Subcutaneous abdominal adipose tissue (tissue), 5 donors: ENCODE measurements around the gene MMP21.

Experiments
- H3K27ac ChIP-seq: one replicate; pipeline ENCODE4 v1.7.0; 2013; ENCODE audit warnings: low read depth, mild to moderate bottlenecking, inconsistent platforms, low read length, moderate library complexity
- H3K27me3 ChIP-seq, 5 donors: one replicate each; pipeline ENCODE4 v1.7.0; 2013; ENCODE audit warnings: low read length in 5 of 5, inconsistent platforms in 1 of 5; ENCODE audit not compliant: control insufficient read depth in 5 of 5, insufficient read depth in 4 of 5
- H3K36me3 ChIP-seq, 5 donors: one replicate each; pipeline ENCODE4 v1.7.0; 2013; ENCODE audit warnings: low read length in 5 of 5; ENCODE audit not compliant: control insufficient read depth in 5 of 5, insufficient read depth in 5 of 5
- H3K4me1 ChIP-seq, 5 donors: one replicate each; pipeline ENCODE4 v1.7.0; 2013; ENCODE audit warnings: low read length in 5 of 5, mild to moderate bottlenecking in 3 of 5, moderate library complexity in 1 of 5; ENCODE audit not compliant: control insufficient read depth in 5 of 5, insufficient read depth in 5 of 5
- H3K4me3 ChIP-seq, 5 donors: one replicate each; pipeline ENCODE4 v1.7.0; 2013; ENCODE audit warnings: low read length in 5 of 5, low read depth in 1 of 5
- H3K9ac ChIP-seq, 5 donors: one replicate each; pipeline ENCODE4 v1.7.0; 2013; ENCODE audit warnings: low read length in 5 of 5, mild to moderate bottlenecking in 4 of 5, moderate library complexity in 3 of 5
- H3K9me3 ChIP-seq, 5 donors: one replicate each; pipeline ENCODE4 v1.7.0; 2013; ENCODE audit warnings: low read length in 5 of 5; ENCODE audit not compliant: control insufficient read depth in 5 of 5
- donor health status: healthy.
- donor health status: healthy.
- donor health status: healthy.
- donor health status: healthy.
- donor health status: healthy.

MMP21 gene

DNA sequence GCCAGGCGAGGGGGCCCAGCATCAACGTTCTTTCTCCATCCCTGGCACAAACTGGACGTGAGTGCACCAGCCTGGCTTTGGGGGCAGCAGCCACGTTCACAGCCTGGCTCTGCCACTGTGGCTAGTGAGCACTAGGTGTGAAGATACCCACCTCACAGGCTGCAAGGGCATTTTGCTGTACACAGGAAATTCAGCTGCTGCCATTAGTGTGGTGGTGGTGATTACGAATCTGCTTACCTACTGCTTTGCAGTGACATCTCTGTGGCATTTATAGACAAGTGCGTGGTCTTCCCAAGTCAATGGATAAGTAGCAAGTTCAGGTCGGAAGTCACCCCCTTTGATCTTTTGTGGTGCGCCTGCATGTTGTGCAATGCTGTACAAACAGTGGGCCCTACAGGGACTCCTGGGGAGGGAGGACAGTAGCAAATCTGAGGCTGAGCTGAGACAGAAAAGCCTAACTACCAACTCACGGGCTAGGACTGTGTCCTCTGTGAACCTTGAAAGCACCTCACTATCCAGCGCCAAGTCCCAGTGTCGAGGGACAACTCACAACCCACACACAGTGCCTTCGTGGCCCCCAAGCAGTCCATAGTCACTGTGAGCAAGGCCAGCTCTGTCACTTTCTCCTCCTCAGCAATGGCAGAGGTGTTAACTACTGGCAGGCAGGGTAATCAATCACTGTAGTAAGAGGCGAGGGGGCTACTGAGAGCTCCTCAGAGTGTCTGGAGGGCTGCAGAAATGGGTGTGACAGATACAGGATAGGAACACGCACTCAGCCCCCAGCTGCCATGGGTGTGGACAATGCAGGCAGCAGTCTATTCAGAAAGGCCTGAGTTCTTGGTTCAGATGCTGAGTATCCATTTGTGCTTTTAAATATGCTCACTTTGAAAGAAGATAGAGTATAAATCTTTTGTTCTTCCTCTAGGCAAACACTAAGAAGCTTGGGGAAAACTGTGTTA is 17.0 kb upstream of the MMP21 start:
- Histone ChIP-seq H3K27ac (no peak overlapping the region), H3K27me3 (no peaks in the 10 kb centered on the region), H3K4me3 (no peak overlapping the region), H3K9ac (no peak overlapping the region), H3K36me3 (peaks cover 14 to 82% (median 75%) of the 10 kb centered on the region in 5 donors), H3K4me1 (peaks cover 0 to 3% (median 0%) of the 10 kb centered on the region in 5 donors), H3K9me3 (no peaks in the 10 kb centered on the region)

DNA sequence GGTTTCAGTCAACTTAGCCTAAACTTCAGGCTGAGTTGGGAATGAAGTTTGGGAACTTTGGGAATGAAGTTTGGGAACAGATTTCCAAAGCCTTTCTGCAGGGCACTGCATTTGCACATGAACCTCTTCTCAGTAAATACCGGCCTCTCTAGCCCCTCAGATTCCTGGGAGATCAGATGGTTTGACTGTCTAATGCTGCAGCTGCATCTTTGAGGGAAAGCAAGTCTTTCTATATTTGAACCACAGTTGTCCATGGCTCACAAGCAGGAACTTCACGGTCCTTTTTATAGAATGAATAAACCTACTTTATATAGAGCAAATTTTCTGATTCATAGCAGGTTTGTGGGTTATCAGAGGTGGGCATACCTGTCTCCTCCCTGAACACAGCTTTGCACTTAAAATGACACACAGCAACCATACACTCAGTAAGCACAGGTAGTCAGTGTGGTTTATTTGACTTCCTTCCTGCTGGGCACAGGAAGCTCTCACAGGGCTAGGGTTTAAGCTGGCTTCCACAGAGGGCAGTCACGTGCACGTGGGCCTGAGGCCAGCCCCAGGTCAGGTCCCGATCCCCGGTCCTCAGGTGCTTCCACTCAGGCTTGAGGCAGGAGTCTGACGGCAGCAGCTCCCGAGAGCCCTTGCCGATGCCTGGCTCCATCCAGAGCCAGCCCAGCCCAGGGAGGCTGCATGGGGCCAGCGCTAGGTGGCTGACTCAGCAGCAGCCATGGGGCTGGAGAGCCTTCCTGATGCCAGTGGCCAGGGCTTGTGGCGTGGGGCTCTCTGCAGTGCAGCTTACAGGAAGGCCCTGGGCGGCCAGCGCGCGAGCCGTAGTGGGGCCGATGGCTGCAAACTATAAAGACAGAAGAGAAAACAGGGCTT is 12.8 kb upstream of the MMP21 start:
- Histone ChIP-seq H3K27me3 (no peaks in the 10 kb centered on the region), H3K4me3 (no peak overlapping the region), H3K9me3 (no peaks in the 10 kb centered on the region), H3K27ac (no peak overlapping the region), H3K9ac (no peak overlapping the region), H3K4me1 (peaks cover 0 to 3% (median 0%) of the 10 kb centered on the region in 5 donors), H3K36me3 (peaks cover 11 to 47% (median 41%) of the 10 kb centered on the region in 5 donors)

DNA sequence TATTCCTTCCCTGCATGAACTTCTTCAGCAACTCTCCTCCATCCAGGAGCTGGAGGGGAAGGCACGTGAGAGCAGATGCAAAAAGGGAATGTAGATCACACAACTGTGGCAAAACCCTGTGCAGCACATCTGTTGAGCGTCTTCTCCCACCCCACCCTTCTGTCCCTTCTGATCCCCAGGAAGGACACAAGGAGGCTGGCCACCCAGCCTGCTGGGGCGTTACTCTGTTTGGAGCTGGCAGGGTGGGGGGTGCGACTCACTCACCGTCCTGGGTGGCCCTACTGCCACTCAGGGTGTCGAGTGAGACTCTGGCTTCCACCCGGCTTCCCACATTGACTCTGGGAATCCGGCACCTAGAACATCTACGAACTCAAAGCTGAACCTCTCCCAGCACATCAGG is 10.2 kb upstream of the MMP21 start:
- H3K27me3 ChIP-seq: no peaks in the 10 kb centered on the region
- H3K9me3 ChIP-seq: no peaks in the 10 kb centered on the region
- no peak overlapping the region for H3K9ac ChIP-seq
- H3K4me3 ChIP-seq: no peak overlapping the region
- H3K4me1 ChIP-seq: peaks cover 0 to 3% (median 0%) of the 10 kb centered on the region in 5 donors
- no peak overlapping the region for H3K27ac ChIP-seq
- peaks cover 8 to 30% (median 25%) of the 10 kb centered on the region in 5 donors for H3K36me3 ChIP-seq

DNA sequence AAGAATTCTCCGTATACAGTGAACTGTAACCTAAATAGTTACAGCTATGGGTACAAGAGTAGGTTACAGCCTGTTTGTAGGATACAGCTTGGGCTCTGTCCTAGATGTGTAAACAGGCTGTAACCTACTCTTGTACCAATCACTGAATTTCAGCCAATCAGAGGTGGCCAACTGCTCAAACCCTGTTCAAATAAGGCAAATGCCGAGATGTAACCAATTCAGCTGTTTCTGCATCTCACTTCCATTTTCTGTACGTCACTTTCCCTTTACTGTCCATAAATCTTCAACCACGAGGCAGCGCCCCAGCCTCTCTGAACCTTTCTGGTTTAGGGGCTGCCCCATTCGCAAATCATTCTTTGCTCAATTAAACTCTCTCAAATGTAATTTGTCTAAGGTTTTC is 8.3 kb upstream of the MMP21 start:
- Histone ChIP-seq H3K4me1 (peaks cover 0 to 3% (median 0%) of the 10 kb centered on the region in 5 donors), H3K27me3 (no peaks in the 10 kb centered on the region), H3K9me3 (peaks cover 0 to 3% (median 0%) of the 10 kb centered on the region in 5 donors), H3K36me3 (peaks cover 8 to 19% (median 14%) of the 10 kb centered on the region in 5 donors), H3K27ac (no peak overlapping the region), H3K9ac (no peak overlapping the region), H3K4me3 (no peak overlapping the region)

DNA sequence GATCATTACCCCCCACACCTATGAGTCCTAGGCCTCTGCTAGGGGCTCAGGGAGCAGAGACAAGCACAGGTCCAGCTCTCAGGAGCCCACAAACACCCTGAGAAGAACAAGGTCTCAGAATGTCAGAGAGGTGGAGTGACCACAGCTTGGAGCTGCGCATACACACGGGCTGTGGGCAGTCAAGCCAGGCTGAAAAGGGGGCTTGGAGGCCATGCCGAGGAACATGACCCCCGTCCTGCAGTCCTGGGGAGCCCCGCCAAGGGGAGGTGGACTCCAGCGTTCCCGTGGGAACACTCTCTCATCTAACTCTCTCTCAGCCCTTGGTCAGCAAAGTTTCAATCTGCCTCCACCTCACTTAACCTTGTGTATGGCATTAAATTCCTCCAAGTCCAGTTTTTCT is 7.8 kb upstream of the MMP21 start:
- Histone ChIP-seq H3K9me3 (peaks cover 0 to 3% (median 0%) of the 10 kb centered on the region in 5 donors), H3K27me3 (no peaks in the 10 kb centered on the region), H3K4me1 (peaks cover 0 to under 1% (median 0%) of the 10 kb centered on the region in 5 donors), H3K27ac (no peak overlapping the region), H3K4me3 (no peak overlapping the region), H3K9ac (no peak overlapping the region), H3K36me3 (peaks cover 7 to 13% (median 9%) of the 10 kb centered on the region in 5 donors)

DNA sequence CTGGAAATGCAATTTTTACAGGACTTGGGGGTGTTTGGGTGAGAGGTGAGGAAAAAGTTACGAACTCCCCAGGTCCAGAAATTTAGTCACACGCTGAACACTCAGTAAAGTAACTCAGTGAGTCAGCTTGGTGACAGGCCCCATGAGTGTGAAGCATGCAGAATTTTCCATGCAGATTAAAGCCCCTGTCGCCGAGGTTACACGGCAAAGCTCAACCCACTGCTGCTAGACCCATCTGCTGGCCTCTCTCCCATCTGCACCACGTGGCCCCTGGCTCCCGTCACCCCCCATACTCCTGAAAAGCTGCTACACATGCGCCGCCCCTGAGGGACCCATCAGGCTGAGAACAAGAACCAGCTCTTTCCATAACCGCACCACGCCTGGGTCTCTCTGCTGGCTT is 7.0 kb upstream of the MMP21 start:
- peaks cover 0 to 3% (median 0%) of the 10 kb centered on the region in 5 donors for H3K9me3 ChIP-seq
- no peak overlapping the region for H3K27ac ChIP-seq
- peaks cover 0 to 6% (median 2%) of the 10 kb centered on the region in 5 donors for H3K36me3 ChIP-seq
- H3K4me1 ChIP-seq: no peaks in the 10 kb centered on the region
- no peaks in the 10 kb centered on the region for H3K27me3 ChIP-seq
- no peak overlapping the region for H3K4me3 ChIP-seq
- no peak overlapping the region for H3K9ac ChIP-seq

DNA sequence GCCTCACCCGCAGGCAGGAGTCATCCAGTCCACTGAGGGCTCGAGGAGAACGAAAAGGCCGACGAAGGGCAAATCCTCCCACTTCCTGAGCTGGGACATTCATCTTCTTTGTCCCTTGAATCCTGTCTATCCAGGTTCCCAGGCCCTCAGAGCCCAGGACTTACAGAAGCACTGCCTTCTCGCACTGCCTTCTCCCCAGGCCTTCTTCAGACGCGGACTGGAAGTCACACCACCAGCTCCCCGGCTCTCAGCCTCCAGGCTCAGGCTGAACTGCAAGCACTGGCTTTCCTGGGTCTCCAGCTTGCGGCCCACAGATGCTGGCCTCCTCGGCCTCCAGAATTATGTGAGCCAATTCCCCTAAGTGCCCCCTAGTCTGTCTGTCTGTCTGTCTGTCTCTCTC is 6.4 kb upstream of the MMP21 start:
- no peak overlapping the region for H3K9ac ChIP-seq
- no peak overlapping the region for H3K4me3 ChIP-seq
- H3K27ac ChIP-seq: no peak overlapping the region
- H3K9me3 ChIP-seq: peaks cover 0 to 3% (median 0%) of the 10 kb centered on the region in 5 donors
- H3K4me1 ChIP-seq: no peaks in the 10 kb centered on the region
- no peaks in the 10 kb centered on the region for H3K27me3 ChIP-seq
- H3K36me3 ChIP-seq: peaks cover 0 to 3% (median 0%) of the 10 kb centered on the region in 5 donors

DNA sequence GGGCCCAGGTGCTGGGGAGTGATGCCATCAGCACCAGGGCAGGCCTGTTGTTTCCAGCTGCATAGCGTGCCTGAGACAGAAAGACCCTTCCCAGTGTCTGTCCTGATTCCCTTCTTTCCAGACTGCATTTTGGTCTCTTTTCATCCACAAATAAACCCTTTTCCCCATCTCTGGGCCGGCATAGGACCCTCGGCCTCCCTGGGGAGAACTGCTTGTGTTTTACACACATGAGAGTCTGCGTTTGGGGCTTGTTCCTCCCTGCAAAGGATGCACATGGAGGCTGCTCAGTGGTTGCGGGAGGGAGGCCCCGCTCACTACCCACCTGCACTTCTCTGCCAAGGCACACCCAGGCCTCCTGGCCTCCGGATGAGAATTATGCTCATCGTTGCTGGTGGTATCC is 5.8 kb upstream of the MMP21 start:
- no peak overlapping the region for H3K27ac ChIP-seq

DNA sequence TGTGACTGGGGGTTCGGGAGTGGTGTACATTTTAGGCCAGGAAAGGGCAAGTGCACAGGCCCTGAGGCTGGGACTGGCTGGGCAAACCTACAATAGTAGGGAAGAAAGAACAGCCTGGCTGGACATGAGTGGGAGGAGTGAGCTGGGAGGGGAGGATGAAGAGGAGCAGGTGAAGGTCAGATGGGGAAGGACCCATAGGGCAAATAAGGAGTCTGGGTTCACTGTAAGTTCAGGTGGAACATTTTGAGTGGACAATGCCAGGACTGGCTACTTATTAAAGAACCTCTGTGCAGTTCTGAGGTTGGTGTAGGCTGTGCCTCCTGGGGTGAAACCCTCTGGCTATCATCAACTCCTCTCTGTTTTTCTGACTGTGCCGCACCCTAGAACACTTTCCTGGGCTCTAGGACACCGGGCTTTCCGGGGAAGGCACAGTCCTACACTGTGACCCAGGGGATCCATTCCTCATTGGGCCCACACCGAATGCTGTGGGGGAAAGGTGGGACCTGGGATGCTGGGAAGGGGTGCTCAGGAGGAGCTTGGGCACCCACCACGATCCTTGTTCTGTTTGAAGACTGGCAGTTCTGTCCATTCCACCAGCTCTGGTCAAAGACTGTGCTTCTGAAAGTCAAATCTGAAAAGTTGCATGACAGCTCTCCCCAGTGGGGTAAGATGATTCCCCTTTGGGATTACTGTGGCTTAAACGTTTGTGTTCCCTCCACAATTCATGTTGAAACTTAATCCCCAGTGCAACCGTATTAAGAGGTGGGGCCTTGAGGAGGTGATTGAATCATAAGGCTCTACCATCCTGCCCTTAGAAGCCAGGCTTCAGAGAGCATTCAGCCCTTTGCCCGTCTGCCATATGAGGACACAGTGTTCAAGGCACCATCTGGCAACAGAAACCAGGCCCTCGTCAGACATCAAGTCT is 4.0 kb upstream of the MMP21 start:
- H3K27ac ChIP-seq: no peak overlapping the region
- no peaks in the 10 kb centered on the region for H3K27me3 ChIP-seq
- H3K4me3 ChIP-seq: no peak overlapping the region
- H3K36me3 ChIP-seq: no peaks in the 10 kb centered on the region
- H3K9me3 ChIP-seq: peaks cover 0 to 3% (median 0%) of the 10 kb centered on the region in 5 donors
- H3K4me1 ChIP-seq: no peaks in the 10 kb centered on the region
- no peak overlapping the region for H3K9ac ChIP-seq

More for the DNA sequence above, 5.8 kb upstream of the MMP21 start:
- Histone ChIP-seq H3K9me3 (peaks cover 0 to 3% (median 0%) of the 10 kb centered on the region in 5 donors), H3K9ac (no peak overlapping the region), H3K4me3 (no peak overlapping the region), H3K36me3 (peaks cover 0 to 3% (median 0%) of the 10 kb centered on the region in 5 donors), H3K4me1 (no peaks in the 10 kb centered on the region), H3K27me3 (no peaks in the 10 kb centered on the region)
